Skin of body (tissue), 2 donors: ENCODE data around the gene COL11A1. TPM values are rescaled to one million over a fixed set of nuclear protein-coding genes. Genes with fewer than 3 reads are reported as not detected.
A peak's percentile ranks its signal among the peaks of the same experiment; 100 is the strongest.
"Not testable (repeated sequence)": the region's sequence is repeated elsewhere in the genome, so short reads cannot be mapped to it uniquely, and the experiment has no call there.

ENCODE experiments used
- DNase-seq: peaks from one replicate; lab custom pipeline; 2025; lab: John Stamatoyannopoulos, UW
- total RNA-seq: library from RNA; depleted of rRNA; stranded (reverse); fragments of >200 nt; gene quantifications from one replicate; pipeline ENCODE4 v1.2.3, GENCODE V29; 2014

The COL11A1 gene
- total RNA-seq, 1 donor from 2014 or later: 24.6 TPM

GRCh38 chr1:103084181-103084580 is 24.1 kb downstream of the COL11A1 start:
- no peak for DNase-seq

GRCh38 chr1:103075316-103076000 is 32.9 kb downstream of the COL11A1 start:
- peak; percentile 2 for DNase-seq

GRCh38 chr1:103074224-103074623 is 34.1 kb downstream of the COL11A1 start:
- DNase-seq: no peak

GRCh38 chr1:103069201-103069600 is 39.1 kb downstream of the COL11A1 start:
- DNase-seq: no peak

GRCh38 chr1:103063921-103064320 is 44.4 kb downstream of the COL11A1 start:
- DNase-seq: no peak

GRCh38 chr1:103058391-103058790 is 49.9 kb downstream of the COL11A1 start:
- no peak for DNase-seq

- DNase-seq: no peak
These were observed 51.9 kb downstream of the COL11A1 start for GRCh38 chr1:103056423-103056822.

GRCh38 chr1:103028110-103028509 is 80.2 kb downstream of the COL11A1 start:
- not testable (repeated sequence) for DNase-seq

GRCh38 chr1:103025858-103026409 is 82.4 kb downstream of the COL11A1 start:
- no peak for DNase-seq

GRCh38 chr1:103024051-103024450 is 84.3 kb downstream of the COL11A1 start:
- no peak for DNase-seq

GRCh38 chr1:103002005-103002404 is 106.3 kb downstream of the COL11A1 start:
- DNase-seq: no peak

- DNase-seq: no peak
These were observed 129.4 kb downstream of the COL11A1 start for GRCh38 chr1:102978874-102979273.

- no peak for DNase-seq
These were observed 131.0 kb downstream of the COL11A1 start for GRCh38 chr1:102977292-102977691.

GRCh38 chr1:102970496-102971078 is 137.7 kb downstream of the COL11A1 start:
- DNase-seq: peak; percentile 21

GRCh38 chr1:102967786-102968185 is 140.5 kb downstream of the COL11A1 start:
- no peak for DNase-seq

GRCh38 chr1:102961549-102961948 is 146.8 kb downstream of the COL11A1 start:
- DNase-seq: no peak

- DNase-seq: no peak
These were observed 153.7 kb downstream of the COL11A1 start for GRCh38 chr1:102954576-102954975.

- DNase-seq: no peak
These were observed 155.9 kb downstream of the COL11A1 start for GRCh38 chr1:102952400-102952799.

GRCh38 chr1:102942324-102942723 is 166.0 kb downstream of the COL11A1 start:
- DNase-seq: no peak

- DNase-seq: no peak
These were observed 166.9 kb downstream of the COL11A1 start for GRCh38 chr1:102941366-102941947.

- no peak for DNase-seq
These were observed 170.9 kb downstream of the COL11A1 start for GRCh38 chr1:102937401-102937800.

- not testable (repeated sequence) for DNase-seq
These were observed 175.0 kb downstream of the COL11A1 start for GRCh38 chr1:102933362-102933761.

GRCh38 chr1:102919659-102920058 is 188.7 kb downstream of the COL11A1 start:
- DNase-seq: no peak
